Measurements from ENCODE around the gene CCSER1. TPM values are rescaled to one million over a fixed set of nuclear protein-coding genes. Genes with fewer than 3 reads are reported as not detected.

The CCSER1 gene
- total and polyA plus RNA-seq, 2 experiments from 2014 or later, result 2.9 to 3.4 TPM

DNA sequence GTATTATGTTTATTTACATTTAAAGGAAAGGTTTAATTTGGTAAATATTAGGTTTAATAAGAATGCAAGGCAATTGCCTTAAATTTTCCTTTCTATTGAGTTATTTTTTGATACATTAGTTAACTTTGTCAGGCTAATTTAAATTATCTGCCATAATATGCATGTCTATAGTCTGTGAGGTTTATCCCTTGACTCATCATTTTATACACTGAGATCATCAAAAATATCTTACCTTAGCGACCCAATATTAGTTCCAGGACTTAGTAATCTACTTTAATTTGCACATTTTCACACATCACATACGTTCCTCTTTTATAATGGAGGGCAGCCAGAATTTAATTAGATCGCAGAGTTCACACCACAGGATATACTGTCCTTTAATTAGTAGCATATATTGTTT, 1177.1 kb downstream of the CCSER1 start:
- H3K27ac Mint-ChIP-seq, result peak overlapping the region; percentile 75; the same call in 1 of the 2 replicates

More for the DNA sequence above, 1177.1 kb downstream of the CCSER1 start:
- DNase-seq (ENCODE audit: low spot score) (no peak), ATAC-seq (no peak)
- H3F3A ChIP-seq (replicated peaks; ENCODE audit: low read depth), result no peaks in the 10 kb centered on the region
- Mint-ChIP-seq H3K9me3 (no peaks in the 10 kb centered on the region), H3K27me3 (ENCODE audit: insufficient read depth, low read depth, poor library complexity) (no peaks in the 10 kb centered on the region), H3K36me3 (ENCODE audit: low read depth) (no peaks in the 10 kb centered on the region), H3K4me1 (0 out of 3 replicates have a peak, but pooled peaks cover 2% of the 10 kb centered on the region), H3K4me3 (no peak overlapping the region)
- H3K27ac ChIP-seq (ENCODE audit: low read depth), result no peak overlapping the region
- TF ChIP-seq JUNB (IDR thresholded peaks at IDR 0.05; ENCODE audit: unreplicated experiment), result no peak
- no peak for TF ChIP-seq ZNF331 (CRISPR knock-in tag; IDR thresholded peaks at IDR 0.05; ENCODE audit: low read depth)
- TF ChIP-seq EZH2phosphoT487 (IDR thresholded peaks at IDR 0.05; ENCODE audit: unreplicated experiment), result no peak
- TF ChIP-seq POLR2AphosphoS5 (IDR thresholded peaks at IDR 0.05; ENCODE audit: low read depth), result no peak
- TF ChIP-seq, protein P1, sequence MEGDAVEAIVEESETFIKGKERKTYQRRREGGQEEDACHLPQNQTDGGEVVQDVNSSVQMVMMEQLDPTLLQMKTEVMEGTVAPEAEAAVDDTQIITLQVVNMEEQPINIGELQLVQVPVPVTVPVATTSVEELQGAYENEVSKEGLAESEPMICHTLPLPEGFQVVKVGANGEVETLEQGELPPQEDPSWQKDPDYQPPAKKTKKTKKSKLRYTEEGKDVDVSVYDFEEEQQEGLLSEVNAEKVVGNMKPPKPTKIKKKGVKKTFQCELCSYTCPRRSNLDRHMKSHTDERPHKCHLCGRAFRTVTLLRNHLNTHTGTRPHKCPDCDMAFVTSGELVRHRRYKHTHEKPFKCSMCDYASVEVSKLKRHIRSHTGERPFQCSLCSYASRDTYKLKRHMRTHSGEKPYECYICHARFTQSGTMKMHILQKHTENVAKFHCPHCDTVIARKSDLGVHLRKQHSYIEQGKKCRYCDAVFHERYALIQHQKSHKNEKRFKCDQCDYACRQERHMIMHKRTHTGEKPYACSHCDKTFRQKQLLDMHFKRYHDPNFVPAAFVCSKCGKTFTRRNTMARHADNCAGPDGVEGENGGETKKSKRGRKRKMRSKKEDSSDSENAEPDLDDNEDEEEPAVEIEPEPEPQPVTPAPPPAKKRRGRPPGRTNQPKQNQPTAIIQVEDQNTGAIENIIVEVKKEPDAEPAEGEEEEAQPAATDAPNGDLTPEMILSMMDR (conservative IDR thresholded peaks at IDR 0.05; ENCODE audit: low read depth in 2 of 2), result no peak
- TF ChIP-seq, protein P2, sequence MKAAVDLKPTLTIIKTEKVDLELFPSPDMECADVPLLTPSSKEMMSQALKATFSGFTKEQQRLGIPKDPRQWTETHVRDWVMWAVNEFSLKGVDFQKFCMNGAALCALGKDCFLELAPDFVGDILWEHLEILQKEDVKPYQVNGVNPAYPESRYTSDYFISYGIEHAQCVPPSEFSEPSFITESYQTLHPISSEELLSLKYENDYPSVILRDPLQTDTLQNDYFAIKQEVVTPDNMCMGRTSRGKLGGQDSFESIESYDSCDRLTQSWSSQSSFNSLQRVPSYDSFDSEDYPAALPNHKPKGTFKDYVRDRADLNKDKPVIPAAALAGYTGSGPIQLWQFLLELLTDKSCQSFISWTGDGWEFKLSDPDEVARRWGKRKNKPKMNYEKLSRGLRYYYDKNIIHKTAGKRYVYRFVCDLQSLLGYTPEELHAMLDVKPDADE (IDR thresholded peaks at IDR 0.05), result no peak
- TF ChIP-seq CREB1 (CRISPR knock-in tag; IDR thresholded peaks at IDR 0.05; ENCODE audit: low read depth), result no peak
- no peak for TF ChIP-seq EZH2 (IDR thresholded peaks at IDR 0.05; ENCODE audit: low read depth, unreplicated experiment)
- no peak for TF ChIP-seq NANOG (IDR thresholded peaks at IDR 0.05; ENCODE audit: borderline replicate concordance)
- TF ChIP-seq, protein P3, sequence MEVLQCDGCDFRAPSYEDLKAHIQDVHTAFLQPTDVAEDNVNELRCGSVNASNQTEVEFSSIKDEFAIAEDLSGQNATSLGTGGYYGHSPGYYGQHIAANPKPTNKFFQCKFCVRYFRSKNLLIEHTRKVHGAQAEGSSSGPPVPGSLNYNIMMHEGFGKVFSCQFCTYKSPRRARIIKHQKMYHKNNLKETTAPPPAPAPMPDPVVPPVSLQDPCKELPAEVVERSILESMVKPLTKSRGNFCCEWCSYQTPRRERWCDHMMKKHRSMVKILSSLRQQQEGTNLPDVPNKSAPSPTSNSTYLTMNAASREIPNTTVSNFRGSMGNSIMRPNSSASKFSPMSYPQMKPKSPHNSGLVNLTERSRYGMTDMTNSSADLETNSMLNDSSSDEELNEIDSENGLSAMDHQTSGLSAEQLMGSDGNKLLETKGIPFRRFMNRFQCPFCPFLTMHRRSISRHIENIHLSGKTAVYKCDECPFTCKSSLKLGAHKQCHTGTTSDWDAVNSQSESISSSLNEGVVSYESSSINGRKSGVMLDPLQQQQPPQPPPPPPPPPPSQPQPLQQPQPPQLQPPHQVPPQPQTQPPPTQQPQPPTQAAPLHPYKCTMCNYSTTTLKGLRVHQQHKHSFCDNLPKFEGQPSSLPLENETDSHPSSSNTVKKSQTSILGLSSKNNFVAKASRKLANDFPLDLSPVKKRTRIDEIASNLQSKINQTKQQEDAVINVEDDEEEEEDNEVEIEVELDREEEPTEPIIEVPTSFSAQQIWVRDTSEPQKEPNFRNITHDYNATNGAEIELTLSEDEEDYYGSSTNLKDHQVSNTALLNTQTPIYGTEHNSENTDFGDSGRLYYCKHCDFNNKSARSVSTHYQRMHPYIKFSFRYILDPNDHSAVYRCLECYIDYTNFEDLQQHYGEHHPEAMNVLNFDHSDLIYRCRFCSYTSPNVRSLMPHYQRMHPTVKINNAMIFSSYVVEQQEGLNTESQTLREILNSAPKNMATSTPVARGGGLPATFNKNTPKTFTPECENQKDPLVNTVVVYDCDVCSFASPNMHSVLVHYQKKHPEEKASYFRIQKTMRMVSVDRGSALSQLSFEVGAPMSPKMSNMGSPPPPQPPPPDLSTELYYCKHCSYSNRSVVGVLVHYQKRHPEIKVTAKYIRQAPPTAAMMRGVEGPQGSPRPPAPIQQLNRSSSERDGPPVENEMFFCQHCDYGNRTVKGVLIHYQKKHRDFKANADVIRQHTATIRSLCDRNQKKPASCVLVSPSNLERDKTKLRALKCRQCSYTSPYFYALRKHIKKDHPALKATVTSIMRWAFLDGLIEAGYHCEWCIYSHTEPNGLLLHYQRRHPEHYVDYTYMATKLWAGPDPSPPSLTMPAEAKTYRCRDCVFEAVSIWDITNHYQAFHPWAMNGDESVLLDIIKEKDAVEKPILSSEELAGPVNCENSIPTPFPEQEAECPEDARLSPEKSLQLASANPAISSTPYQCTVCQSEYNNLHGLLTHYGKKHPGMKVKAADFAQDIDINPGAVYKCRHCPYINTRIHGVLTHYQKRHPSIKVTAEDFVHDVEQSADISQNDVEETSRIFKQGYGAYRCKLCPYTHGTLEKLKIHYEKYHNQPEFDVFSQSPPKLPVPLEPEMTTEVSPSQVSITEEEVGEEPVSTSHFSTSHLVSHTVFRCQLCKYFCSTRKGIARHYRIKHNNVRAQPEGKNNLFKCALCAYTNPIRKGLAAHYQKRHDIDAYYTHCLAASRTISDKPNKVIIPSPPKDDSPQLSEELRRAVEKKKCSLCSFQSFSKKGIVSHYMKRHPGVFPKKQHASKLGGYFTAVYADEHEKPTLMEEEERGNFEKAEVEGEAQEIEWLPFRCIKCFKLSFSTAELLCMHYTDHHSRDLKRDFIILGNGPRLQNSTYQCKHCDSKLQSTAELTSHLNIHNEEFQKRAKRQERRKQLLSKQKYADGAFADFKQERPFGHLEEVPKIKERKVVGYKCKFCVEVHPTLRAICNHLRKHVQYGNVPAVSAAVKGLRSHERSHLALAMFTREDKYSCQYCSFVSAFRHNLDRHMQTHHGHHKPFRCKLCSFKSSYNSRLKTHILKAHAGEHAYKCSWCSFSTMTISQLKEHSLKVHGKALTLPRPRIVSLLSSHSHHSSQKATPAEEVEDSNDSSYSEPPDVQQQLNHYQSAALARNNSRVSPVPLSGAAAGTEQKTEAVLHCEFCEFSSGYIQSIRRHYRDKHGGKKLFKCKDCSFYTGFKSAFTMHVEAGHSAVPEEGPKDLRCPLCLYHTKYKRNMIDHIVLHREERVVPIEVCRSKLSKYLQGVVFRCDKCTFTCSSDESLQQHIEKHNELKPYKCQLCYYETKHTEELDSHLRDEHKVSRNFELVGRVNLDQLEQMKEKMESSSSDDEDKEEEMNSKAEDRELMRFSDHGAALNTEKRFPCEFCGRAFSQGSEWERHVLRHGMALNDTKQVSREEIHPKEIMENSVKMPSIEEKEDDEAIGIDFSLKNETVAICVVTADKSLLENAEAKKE (CRISPR knock-in tag; IDR thresholded peaks at IDR 0.05), result no peak
- no peak overlapping the region for H3K4me3 ChIP-seq
- H3K9me2 ChIP-seq (ENCODE audit: insufficient read depth), result no peaks in the 10 kb centered on the region
- no peaks in the 10 kb centered on the region for H4K20me1 ChIP-seq (replicated peaks; ENCODE audit: insufficient read depth)
- no peak overlapping the region for H3K4me2 ChIP-seq
- H3K27me3 ChIP-seq (ENCODE audit: insufficient read depth), result no peaks in the 10 kb centered on the region
- no peaks in the 10 kb centered on the region for H3K4me1 ChIP-seq (ENCODE audit: insufficient read depth)
- H3K79me2 ChIP-seq (replicated peaks; ENCODE audit: insufficient read depth), result no peaks in the 10 kb centered on the region
- H2AFZ ChIP-seq, result no peak overlapping the region
- no peaks in the 10 kb centered on the region for H3K36me3 ChIP-seq (ENCODE audit: insufficient read depth)
